Cardiac septum (tissue), 1 donor: ENCODE results near the gene RAB11FIP3. TPM values are rescaled to one million over a fixed set of nuclear protein-coding genes. Genes with fewer than 3 reads are reported as not detected.

Experiments used
- DNase-seq: peaks from one replicate; pipeline ENCODE4 v3.0.0-alpha.2; 2020; ENCODE audit warnings: low spot score
- intact Hi-C: fragments of 100-400 bp; cut with DNase I; formaldehyde crosslinking; loops from one replicate; pipeline ENCODE4 v1.14.0; 2022
- total RNA-seq: library from RNA; stranded (reverse); fragmentation: NEBNext Ultra II Directional; extraction: Animal tissue kit (Norgen Biotek cat#: 25700); gene quantifications from one replicate; pipeline ENCODE4 v1.2.1, GENCODE V29; 2021
- donor health status: DM: no; HTN: no; CAD: no.

RAB11FIP3 gene
- total RNA-seq, 1 donor from 2014 or later = 52.2 TPM

DNA sequence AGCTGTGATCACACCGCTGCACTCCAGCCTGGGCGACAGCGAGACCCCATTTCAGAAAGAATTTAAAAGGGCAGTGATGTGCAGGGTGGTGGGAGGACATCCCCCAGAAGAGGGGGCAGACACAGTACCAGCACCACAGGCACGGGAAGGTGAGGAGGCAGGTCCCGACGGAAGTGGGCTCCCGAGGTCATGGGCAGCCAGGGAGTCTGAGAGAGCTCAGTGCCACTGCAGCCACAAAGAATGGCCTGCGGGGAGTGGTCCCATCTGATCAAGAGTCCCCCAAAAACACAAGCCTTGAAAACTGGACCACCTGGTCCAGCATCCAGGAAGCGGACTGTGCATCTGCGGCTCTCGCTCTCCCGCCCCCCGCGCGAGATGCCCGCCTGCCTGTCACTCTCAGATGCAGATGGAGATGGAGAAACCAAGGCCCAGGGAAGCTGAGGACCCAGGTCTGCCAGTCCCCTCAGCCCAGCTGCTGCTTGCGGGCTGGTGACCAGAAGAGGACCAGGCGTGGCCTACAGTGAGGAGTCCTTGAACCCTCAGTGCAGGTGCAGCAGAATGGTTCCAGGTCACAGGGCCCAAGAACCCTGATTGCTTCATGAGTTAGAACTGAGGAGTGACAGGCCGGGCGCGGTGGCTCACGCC lies 97.8 kb downstream of the RAB11FIP3 start:
- intact Hi-C loops = no loop called here

DNA sequence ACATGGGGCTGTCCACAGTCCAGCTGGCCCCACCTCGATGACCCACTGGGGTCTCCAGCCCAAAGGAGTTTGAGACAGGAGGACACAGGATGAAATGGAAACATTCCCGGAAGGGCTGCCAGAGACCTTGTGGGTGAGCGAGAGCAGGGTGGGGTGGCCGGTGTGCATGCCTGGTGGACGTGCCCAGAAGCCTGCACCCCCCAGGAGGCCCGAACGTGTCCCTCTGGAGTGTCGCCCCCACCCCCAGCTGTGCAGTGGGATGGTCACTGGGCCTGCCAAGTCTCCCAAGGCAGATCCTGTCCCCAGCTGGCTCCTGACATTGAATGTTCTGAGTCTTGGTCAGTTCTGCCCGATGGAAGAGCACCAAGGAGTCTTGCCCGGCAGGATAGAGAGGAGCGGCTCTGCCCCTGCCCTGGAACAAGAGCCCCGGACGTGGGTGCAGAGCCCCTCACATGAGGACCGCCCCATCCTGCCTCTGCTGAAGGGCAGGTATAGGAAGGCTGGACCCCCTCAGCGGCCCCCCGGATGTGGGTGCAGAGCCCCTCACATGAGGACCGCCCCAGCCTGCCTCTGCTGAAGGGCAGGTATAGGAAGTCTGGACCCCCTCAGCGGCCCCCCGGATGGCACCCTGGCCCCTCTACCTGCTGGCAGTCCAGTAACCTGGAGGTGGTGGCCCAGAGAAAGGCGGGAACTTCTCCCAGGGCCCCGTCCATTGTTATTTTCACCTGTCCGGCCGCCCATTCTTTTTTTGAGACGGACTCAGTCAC lies 99.0 kb downstream of the RAB11FIP3 start:
- DNase-seq = no peak
- intact Hi-C loops = no loop called here

More for the DNA sequence above, 97.8 kb downstream of the RAB11FIP3 start:
- DNase-seq = no peak

DNA sequence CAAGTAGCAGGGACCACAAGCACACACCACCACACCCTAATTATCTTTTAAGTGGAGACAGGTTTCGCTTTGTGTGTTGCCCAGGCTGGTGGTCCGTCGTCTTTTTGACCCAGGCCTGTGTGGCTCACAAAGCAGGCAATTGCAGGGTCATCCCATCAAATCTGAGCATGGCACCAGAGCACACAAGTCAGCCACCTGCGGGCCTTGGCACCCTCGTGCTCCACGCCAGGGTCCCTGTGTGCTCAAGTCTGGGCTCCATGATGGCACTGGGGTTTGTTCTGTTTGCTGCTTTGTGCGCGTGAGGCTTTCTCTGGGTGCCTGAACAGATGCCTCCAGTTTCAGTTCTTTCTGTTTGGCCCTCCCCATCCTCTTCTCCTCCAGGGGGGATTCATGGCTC lies 99.7 kb downstream of the RAB11FIP3 start:
- intact Hi-C loops = no loop called here
- DNase-seq = no peak

DNA sequence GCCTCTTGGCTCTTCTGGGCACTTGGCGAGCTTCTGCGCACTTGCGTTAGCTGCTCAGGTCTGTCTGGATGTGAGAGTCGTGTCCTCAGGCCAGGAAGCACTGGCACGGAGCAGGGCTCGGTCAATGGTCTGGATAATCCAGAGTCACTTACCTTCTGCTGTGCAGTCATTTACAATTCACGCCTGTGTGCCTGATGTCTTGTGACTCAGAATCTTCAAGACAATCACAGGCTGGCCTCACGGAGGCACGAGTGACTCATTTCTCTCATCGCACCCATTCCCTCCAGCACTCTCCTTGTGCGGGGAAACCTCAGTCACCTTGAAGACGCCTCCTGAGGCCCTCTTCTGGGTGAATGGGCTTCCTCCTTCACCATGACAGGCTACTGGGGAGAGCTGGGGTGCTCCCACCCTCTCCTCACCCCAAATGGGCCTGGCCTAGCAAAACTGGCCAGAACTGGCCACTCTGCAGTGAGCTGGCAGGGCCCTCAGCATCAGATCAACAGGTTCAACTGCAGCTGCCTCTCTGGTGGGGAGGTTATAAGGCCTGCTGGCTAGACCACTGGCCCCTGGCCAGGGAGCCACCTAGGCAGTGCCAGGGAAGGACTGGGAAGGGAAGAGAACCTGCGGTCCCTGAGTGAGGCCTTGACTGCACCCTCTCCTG lies 100.2 kb downstream of the RAB11FIP3 start:
- intact Hi-C loops = no loop called here
- no peak for DNase-seq

DNA sequence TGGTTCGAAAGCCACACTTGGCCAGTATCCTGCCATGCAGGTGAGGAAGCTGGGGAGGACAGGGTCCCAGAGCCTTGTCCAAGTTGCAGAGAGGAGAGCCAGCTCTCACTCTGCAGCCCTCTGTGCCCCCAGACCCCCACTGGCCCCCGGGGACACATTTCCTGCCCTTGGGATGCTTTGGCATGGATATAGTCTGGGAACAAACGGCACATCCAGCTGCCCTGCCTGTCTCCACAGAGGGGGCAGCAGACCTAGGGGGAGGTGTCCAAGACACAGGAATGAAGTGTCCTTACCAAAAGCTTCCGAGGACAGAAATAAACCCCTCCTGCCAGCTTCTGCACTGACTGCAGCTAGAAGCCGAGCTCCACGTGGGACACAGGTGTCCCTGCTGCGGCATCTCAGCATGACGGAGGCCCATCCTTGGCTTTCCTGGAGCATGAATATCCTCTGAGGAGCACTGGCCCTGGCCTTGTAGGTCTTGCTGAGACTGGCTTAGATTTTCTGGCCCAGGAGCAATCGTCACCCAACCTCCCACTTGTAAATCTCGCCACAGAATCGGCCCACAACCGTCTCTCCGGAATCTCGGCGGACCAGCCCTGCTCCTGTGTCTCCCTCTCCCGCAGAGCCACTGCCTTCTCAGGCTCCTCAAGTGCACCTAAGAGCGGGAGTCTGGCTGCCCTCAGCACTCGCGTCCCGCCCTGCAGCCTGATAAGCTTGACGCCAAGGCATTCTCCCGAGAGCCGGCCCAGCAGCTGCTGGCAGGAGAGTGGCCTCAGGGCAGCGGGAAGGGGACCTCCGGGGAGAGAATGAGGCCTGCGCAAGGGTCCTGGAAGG lies 100.9 kb downstream of the RAB11FIP3 start:
- DNase-seq = no peak

DNA sequence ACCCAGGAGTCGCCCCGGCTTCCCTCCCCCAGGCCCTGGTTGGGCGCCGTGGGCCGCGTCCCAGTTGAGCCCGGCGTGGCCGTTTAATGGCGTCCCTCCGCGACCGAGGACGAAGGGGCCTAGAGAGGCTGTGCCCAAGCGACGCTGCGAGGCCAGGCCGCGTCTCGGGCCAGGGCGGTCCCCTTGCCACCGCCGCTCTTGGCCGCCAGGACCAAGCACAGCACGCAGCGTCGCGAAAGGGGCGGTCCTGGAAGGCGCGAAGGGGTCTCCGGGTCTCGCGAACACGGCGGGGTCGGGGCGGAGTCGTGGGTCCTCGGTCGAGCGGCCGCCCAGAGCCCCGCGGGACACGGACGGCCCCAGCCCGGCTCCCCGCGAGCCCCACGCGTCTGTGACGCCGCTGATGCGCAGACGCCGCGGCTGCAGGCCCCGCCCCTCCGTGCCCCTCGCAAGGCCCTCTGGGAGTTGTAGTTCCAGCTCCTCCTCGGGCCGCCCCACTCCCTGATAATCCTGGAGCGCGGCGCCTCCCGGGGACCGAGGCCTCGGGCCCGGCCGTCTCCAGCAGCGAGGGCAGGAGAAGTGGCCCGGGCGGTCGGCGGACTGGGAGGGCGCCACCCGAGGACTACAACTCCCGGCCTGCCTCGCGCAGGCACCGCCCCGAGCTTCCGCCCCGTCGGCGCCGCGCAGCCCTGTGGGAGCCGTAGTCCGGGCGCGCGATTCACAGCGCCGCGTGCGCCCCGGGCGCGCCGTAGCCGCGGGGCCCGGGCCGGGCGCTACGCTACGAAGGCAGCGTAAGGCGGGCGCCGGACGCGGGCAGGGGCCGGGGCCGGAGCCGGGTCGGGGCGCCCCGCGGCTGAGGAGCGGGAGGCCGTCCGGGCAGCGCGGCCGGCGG lies 101.8 kb downstream of the RAB11FIP3 start, which contains the start of gene CAPN15:
Gene CAPN15 (plus strand): TSS at position 698 of the 889 bp plus-strand sequence. CDS start 19,127 bp downstream, outside the sequence.
- intact Hi-C loops = no loop called here

More for the DNA sequence above, 100.9 kb downstream of the RAB11FIP3 start:
- intact Hi-C loops = no loop called here

DNA sequence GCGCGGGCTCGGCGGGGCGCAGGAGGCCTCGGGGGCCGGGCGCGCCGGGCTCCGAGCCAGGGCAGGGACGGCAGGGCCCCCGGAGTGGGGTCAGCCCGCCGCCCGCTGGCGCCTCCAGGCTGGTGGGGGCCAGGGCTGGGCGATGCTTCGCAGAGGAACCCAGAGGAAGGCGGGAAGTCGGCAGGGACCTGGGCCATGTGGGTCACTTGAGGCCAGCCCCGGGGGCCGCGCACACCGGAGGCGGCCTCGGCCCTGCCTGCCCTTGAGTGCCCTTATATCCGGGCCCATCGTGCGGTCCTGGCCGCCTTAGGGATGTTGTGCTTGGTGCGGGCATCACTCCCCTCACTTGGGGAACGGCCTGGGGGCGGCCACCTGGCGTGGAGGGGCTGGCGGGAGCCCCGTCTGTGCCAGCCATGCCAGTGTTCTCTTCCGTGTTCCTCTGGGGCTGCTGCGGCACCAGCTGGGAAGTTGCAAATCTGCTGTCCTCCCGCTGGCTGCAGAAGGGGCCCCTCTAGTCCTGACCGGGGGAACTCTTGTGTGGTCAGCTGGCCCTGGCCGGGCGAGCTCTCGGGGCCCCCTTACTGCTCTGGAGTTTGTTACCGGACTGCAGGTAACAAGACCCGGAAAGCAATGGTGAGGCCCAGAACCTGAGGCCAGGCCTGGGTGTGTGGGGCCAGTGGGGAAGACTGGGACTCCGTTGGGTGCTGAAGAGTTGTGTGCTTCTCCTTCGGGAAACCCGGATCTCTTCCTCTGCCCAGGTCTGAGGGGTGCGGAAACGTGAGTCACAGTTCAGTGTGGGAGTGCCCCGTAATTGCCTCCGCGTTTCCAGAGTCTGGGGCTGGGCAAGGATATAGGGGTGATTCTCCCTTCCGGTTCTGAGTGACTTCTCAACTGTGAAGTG lies 102.9 kb downstream of the RAB11FIP3 start:
- intact Hi-C loops = no loop called here
- no peak for DNase-seq

More for the DNA sequence above, 101.8 kb downstream of the RAB11FIP3 start, which contains the start of gene CAPN15:
- DNase-seq = peak; percentile 94

DNA sequence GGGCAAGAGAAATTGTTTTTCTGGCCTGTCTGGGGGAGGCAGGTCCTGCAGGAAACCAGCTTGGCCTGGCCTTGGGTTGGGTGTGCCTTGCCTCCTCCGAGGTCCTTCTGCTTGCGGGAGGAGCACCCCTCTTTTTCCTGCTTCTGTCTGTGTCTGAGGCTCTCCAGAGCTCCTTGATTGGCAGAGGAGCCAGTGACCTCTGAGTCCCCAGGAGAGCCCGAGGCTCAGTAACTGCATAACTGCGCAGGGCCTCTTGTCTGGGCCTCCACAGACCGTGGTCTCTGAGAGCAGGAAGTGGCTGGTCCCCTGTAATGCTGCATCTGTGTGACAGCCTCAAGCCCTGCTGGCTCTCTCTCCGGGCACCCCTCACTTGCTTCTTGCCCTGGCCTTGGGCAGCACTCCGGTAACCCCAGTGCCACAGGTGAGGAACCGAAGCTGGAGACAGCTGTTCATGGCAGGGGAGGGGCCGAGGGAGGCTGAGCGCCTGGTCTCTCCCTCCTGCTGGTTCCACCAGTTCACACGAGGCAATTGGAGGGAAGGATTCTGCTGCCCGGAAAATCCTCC lies 103.6 kb downstream of the RAB11FIP3 start:
- intact Hi-C loops = no loop called here
- no peak for DNase-seq

DNA sequence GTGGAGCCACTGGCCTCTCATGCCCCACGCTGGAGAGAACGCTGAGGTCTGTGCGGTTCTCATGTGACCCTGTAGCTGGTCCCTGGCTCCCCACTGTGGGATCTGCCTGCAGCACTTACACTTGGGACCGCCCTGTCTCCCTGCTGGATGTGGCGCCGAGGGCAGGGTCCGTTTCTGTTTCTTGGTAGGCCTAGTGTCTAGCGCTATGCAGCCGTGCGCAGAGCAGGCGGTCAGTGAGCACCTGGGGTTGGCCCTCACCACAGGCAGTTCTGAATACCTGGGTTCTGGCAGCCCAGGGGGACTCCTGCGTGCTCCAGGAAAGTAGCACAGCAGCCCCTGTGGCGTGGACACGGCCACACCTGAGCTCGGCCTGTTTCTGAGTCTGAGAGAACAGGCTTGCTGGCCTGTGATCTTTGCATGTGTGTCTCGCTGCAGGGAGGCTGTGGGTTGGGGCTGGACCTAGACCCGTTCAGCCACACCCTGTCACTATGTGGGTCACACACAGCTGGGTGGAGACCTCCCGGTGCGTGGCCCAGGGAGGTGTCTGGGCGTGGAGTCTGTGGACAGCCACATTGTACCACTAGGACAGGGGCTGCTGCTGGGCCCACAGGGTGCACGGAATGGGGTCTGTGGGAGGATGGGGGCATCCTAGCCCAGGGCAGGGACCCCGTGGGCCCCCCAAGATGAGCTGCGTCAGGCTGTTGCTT lies 104.8 kb downstream of the RAB11FIP3 start:
- intact Hi-C loops = no loop called here
- no peak for DNase-seq

DNA sequence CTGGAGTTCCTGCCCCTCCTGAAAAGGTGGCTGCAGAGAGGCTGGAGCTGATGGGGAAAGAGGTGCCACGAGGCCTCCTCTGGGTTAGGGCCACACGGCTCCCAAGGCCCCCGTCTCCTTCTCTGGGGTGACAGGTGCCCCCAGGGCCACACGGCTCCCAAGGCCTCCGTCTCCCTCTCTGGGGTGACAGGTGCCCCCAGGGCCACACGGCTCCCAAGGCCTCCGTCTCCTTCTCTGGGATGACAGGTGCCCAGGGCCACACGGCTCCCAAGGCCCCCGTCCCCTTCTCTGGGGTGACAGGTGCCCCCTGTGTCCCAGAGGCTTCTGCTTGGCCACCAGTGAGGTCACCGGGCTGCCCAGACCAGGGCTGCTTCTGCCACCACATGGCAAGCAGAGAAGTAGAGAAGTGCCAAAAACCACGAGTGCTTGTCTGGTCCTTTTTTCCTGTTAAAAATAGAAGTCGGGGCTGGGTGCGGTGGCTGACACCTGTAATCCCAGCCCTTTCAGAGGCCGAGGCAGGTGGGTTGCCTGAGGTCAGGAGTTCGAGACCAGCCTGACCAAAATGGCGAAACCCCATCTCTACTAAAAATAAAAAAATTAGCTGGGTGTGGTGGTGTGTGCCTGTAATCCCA lies 106.2 kb downstream of the RAB11FIP3 start:
- DNase-seq = no peak
- intact Hi-C loops = no loop called here

DNA sequence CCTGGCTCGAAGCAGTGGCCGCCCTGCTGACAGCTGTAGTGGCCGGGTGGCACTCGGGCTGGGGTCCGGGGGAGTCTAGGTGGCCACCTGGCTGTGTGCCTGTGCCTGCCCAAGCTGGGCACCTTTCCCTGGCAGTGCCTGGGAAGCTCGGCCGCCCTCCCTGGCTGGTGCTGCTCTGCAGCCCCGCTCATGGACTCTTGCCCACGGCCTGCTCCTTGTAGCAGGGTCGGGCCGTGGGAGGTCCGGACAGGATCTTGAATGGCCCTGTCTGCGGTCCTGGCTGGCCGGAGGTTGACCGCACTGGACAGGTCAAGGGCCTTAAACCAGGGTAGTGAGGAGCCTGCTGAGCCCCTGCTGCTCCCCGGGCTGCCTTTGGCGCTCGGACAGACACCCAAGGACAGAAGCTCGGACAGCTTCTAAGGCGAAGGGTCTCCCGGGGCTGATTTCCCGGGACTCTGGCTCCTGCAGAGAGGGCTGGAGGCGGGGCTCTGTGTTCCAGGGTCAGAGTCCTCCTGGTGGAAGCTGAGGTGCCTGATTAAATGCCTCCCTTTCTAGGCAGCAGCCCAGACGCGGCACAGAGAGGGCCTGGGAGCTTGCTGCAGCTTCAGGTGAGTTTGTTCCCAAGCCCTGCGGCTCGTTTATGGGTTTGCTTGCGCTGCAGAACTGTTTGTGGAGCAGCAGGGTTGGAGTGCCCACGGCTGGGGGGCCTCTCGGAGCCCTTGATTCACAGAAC lies 108.1 kb downstream of the RAB11FIP3 start:
- intact Hi-C loops = no loop called here
- no peak for DNase-seq

DNA sequence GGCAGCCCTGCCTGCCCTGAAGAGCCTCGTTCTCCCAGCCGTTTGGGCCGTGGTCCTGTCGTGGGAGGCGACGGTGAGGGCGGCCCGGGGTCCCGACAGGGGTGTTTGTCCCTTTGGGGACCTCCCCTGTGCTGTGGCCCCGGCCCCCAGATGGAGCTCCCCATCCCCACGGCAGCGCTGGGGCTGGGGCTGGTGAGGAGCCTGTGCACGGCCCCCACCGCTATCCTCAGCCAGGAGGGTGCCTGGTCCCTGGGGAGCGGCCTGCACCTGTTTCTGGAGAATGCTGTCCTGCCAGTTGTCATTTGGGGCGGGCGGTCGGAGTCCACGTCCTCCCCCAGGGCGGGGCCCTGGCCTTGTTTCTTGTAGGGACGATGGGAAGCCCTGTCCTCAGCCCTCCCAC lies 108.7 kb downstream of the RAB11FIP3 start:
- intact Hi-C loops = no loop called here
- no peak for DNase-seq

DNA sequence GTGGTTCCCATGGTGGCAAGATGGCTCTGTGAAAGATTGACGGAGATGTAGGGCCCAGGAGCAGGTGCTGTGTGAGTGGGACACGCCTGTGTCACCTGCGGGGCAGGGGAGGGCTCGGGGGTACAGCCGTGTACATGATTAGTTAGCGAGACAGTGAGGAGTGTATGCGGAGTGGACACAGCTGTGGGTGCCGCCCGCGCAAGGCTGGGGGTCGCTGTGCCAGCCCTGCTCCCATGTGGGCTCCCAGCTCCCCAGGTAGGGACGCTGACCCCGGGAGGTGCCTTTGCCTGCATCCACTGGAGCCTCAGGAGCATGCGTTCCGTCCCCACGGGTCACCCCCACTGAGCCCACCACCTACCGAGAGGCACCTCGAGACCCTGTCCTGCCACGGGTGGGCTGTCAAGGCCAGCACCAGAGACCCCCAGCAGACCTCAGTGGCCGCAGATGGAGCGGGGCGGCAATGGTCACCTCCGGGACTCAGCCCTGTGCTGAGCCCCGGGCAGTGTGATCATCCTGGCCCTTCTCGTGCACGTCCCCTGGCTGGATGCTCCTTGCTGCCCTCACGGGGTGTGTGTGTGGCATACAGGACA lies 109.5 kb downstream of the RAB11FIP3 start:
- intact Hi-C loops = no loop called here
- DNase-seq = no peak

DNA sequence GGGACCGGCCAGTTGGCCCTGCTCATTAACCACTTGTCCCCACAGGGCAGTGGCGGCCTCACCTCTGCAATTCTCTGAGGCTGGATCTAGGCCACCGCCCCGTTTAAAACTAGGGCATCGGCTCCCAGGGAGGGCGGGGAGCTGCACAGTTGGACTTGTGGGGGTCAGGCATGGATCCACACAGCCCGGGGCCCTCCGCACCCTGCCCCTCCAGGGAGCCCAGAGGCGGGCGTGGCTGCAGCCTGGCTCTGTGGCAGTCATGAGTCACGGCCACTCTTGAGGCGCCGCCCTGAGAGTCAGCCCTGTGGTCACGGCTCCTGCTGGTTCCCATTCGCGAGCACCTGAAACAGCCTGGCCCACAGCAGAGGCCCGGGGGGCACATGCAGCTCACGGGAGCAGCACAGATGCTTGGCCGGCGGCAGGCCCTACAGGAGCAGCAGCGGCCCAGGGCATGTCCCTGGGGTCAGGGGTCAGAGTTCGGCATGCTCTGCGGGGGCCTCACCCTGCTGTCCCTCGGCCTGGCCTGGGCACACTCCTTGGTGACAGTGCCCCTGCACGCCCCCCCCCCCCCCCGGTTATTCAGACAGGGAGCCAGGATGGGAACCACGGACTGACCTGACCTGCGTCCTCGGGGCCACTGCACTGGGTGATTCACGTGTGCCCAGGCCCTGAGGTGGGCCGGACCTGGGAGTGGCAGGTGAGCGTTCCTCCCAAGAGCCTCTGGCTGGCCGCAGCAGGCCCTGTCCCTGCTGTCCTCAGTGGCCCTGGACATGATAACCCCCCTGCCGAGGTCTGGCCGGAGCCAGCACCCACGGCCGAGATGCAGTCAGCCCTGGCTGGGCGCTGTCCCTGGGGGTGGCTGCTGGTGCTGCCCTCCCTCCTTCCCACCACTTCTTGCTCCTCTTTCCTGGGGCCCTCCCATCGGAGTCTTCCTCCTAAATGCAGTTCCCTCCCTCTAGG lies 110.3 kb downstream of the RAB11FIP3 start:
- intact Hi-C loops = no loop called here
- no peak for DNase-seq
